Hepatocyte (in vitro differentiated cells): ENCODE data around the gene RFTN1.

Experiments
- EZH2 ChIP-seq: fragments of 200-600 bp; sonication (generic); IDR thresholded peaks from 2 replicates; pipeline ENCODE4 v1.6.1; 2016; ENCODE audit warnings: antibody characterized with exemption, mild to moderate bottlenecking, borderline replicate concordance
- TF ChIP-seq, protein P1 (sequence below): fragments of 200-600 bp; sonication (generic); IDR thresholded peaks from 2 replicates; pipeline ENCODE4 v1.5.1; 2016; ENCODE audit warnings: antibody characterized with exemption, mild to moderate bottlenecking; ENCODE audit not compliant: poor library complexity

DNA sequence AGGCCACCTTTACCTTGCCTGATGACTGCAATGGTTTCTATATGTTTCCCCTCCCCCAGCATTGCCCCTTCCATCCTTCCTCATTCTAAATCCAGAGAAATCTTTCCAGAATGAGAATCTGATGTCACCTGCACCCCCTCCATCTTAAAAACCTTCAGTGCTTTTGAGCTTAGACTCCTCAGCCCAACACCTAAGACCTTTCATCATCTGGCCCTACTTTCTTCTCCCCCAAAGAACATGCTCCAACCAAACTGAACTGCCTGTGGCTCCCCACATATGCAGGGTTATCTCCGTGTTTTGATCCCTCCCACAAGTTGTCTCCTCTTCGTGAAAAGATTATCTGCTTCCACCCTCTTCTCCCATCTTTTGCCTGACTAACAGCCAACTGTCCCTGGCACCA lies 27.3 kb downstream of the RFTN1 start:
- TF ChIP-seq, protein P1, sequence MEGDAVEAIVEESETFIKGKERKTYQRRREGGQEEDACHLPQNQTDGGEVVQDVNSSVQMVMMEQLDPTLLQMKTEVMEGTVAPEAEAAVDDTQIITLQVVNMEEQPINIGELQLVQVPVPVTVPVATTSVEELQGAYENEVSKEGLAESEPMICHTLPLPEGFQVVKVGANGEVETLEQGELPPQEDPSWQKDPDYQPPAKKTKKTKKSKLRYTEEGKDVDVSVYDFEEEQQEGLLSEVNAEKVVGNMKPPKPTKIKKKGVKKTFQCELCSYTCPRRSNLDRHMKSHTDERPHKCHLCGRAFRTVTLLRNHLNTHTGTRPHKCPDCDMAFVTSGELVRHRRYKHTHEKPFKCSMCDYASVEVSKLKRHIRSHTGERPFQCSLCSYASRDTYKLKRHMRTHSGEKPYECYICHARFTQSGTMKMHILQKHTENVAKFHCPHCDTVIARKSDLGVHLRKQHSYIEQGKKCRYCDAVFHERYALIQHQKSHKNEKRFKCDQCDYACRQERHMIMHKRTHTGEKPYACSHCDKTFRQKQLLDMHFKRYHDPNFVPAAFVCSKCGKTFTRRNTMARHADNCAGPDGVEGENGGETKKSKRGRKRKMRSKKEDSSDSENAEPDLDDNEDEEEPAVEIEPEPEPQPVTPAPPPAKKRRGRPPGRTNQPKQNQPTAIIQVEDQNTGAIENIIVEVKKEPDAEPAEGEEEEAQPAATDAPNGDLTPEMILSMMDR, result no peak
- TF ChIP-seq EZH2, result no peak
